Heart left ventricle (tissue), 13 donors: ENCODE results near the gene WDR17.

Experiments
- POLR2A ChIP-seq, 2 donors: fragments of 450-650 bp; IDR thresholded peaks; one replicate each; pipeline ENCODE4 v1.6.1; 2017; ENCODE audit warnings: antibody characterized with exemption in 2 of 2, mild to moderate bottlenecking in 2 of 2, moderate library complexity in 2 of 2
- TF ChIP-seq, protein P1 (sequence below), 12 donors: fragments of 200-600 bp; sonication (generic) in 4 of 12; IDR thresholded peaks; one replicate each; pipeline versions ENCODE4 v1.5.0 to v1.8.0; 2018 to 2022; ENCODE audit warnings: antibody characterized with exemption in 12 of 12, mild to moderate bottlenecking in 5 of 12
- donor health status: ischemic (EF 13 %, LVEDD 7.1; RV severe dilation, severe dysfunction).
- donor health status: DM: no; HTN: yes; CAD: no.
- donor health status: DM: no; HTN: no; CAD: no.
- donor health status: ischemic (EF 25% LVEDD 6.9; RV normal size, moderate dysfunction).
- donor health status: ischemic (EF 25% LVEDD 5.7; RV mildly dilated, moderate dysfunction).
- donor health status: ischemic (EF 35%, LVEDD 5.7; RV mildly dilated, moderate dysfunction).
- donor health status: nonischemic (EF 11% LVEDD 7.7; RV severe dilation, severe dysfunction).
- donor health status: DM: yes; HTN: yes; CAD: no.
- donor health status: PGD.
- donor health status: ischemic (EF 29% LVEDD 5.4; RV normal size, mild dysfunction).
- donor health status: nonischemic (EF 23%, LVEDD 6.1; RV moderate dilation, normal function).

DNA sequence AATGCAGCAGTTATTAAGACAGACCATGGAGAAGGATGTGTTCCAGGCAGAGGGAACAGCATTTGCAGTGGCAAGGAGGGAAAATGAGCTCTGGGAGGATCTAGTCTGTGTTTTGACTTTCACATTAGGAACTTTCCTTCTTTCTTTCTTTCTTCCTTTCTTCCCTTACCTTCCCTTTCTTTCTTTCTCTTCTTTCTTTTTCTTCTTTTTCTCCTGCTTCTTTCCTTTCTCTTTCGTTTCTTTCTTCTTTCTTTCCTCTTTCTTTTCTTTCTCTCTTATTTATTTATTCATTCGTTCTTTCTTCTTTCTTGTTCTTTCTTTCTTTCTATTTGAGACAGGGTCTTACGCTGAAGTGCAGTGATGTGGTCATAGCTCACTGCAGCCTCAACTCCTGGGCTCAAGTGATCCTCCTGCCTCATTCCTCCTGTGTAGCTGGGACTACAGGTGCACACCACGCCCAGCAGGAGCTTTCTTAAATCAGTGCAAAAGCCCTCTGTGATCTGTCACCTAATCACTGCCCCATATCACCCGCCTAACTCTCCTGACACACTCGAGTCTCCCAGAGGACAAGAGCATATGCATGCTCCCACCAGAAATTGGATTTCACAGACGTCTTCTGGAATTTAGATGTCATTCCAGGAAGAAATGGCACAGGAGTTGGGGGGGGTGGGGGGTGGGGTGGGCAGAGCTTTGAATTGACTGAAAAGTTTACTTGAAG lies 145.1 kb downstream of the WDR17 start:
- no peak for TF ChIP-seq POLR2A (IDR thresholded peaks at IDR 0.05)
- TF ChIP-seq, protein P1, sequence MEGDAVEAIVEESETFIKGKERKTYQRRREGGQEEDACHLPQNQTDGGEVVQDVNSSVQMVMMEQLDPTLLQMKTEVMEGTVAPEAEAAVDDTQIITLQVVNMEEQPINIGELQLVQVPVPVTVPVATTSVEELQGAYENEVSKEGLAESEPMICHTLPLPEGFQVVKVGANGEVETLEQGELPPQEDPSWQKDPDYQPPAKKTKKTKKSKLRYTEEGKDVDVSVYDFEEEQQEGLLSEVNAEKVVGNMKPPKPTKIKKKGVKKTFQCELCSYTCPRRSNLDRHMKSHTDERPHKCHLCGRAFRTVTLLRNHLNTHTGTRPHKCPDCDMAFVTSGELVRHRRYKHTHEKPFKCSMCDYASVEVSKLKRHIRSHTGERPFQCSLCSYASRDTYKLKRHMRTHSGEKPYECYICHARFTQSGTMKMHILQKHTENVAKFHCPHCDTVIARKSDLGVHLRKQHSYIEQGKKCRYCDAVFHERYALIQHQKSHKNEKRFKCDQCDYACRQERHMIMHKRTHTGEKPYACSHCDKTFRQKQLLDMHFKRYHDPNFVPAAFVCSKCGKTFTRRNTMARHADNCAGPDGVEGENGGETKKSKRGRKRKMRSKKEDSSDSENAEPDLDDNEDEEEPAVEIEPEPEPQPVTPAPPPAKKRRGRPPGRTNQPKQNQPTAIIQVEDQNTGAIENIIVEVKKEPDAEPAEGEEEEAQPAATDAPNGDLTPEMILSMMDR (IDR thresholded peaks at IDR 0.05), result no peak
